Measurements from ENCODE around the gene OR2AT4.

The OR2AT4 gene

GRCh38 chr11:75040167-75040770 is 56.4 kb downstream of the OR2AT4 start:
- H3K4me3 ChIP-seq (ENCODE audit: low read depth, low read length) = no peak overlapping the region
- DNase-seq (ENCODE audit: low read depth) = no peak
- TF ChIP-seq CTCF (IDR thresholded peaks at IDR 0.05; ENCODE audit: insufficient read depth, low read depth, low read length, missing control alignments) = no peak

- DNase-seq (ENCODE audit: low read depth) = no peak
- no peak for TF ChIP-seq CTCF (IDR thresholded peaks at IDR 0.05; ENCODE audit: insufficient read depth, low read depth, low read length, missing control alignments)
- H3K4me3 ChIP-seq (ENCODE audit: low read depth, low read length) = no peak overlapping the region
Observed at GRCh38 chr11:75035911-75036565, 60.6 kb downstream of the OR2AT4 start.

- no peak for DNase-seq (ENCODE audit: low read depth)
- TF ChIP-seq CTCF (IDR thresholded peaks at IDR 0.05; ENCODE audit: insufficient read depth, low read depth, low read length, missing control alignments) = no peak
- H3K4me3 ChIP-seq (ENCODE audit: low read depth, low read length) = no peak overlapping the region
Observed at GRCh38 chr11:75035256-75035655, 61.4 kb downstream of the OR2AT4 start.

GRCh38 chr11:75033916-75034315 is 62.8 kb downstream of the OR2AT4 start:
- no peak overlapping the region for H3K4me3 ChIP-seq (ENCODE audit: low read depth, low read length)
- no peak for DNase-seq (ENCODE audit: low read depth)
- no peak for TF ChIP-seq CTCF (IDR thresholded peaks at IDR 0.05; ENCODE audit: insufficient read depth, low read depth, low read length, missing control alignments)

GRCh38 chr11:75032550-75032935 is 64.1 kb downstream of the OR2AT4 start:
- no peak overlapping the region for H3K4me3 ChIP-seq (ENCODE audit: low read depth, low read length)
- no peak for DNase-seq (ENCODE audit: low read depth)
- TF ChIP-seq CTCF (IDR thresholded peaks at IDR 0.05; ENCODE audit: insufficient read depth, low read depth, low read length, missing control alignments) = no peak

GRCh38 chr11:75031771-75032549 is 64.7 kb downstream of the OR2AT4 start:
- peak; percentile 67 for DNase-seq (ENCODE audit: low read depth)
- H3K4me3 ChIP-seq (ENCODE audit: low read depth, low read length) = no peak overlapping the region
- peak; percentile 65 for TF ChIP-seq CTCF (IDR thresholded peaks at IDR 0.05; ENCODE audit: insufficient read depth, low read depth, low read length, missing control alignments)

Measured in GM12865 (cell line).